H1 (cell line): ENCODE data around the gene KCNJ3. TPM values are rescaled to one million over a fixed set of nuclear protein-coding genes. Genes with fewer than 3 reads are reported as not detected.
"Not testable (repeated sequence)": the region's sequence is repeated elsewhere in the genome, so short reads cannot be mapped to it uniquely, and the experiment has no call there.

Source experiments
- CTCF ChIA-PET: fragments of 300-600 bp; sonication (Branson Sonifier 250); formaldehyde crosslinking; loops from one replicate; lab custom pipeline; 2021; ENCODE audit not compliant: partially characterized antibody; lab: Charles Lee
- POLR2A ChIA-PET: fragments of 300-600 bp; sonication (Branson Sonifier 250); formaldehyde crosslinking; loops from one replicate; lab custom pipeline; 2021; ENCODE audit warnings: inconsistent platforms; ENCODE audit not compliant: partially characterized antibody; lab: Charles Lee
- DNase-seq, 2 experiments: peaks; one replicate each; pipeline versions ENCODE4 v3.0.0 to v3.0.0-alpha.2; 2010 to 2022; ENCODE audit warnings: low spot score in 2 of 2, low read depth in 1 of 2, mixed read lengths in 1 of 2
- FAIRE-seq: peaks from 2 replicates; lab custom pipeline; 2011; peaks lifted over from hg19 to GRCh38; lab: Jason Lieb, UNC
- H2AFZ ChIP-seq: 2 replicates; pipeline ENCODE4 v1.8.1; 2012; ENCODE audit warnings: low read length, inconsistent platforms
- H2AK5ac ChIP-seq: 2 replicates; pipeline ENCODE4 v1.6.1; 2013; ENCODE audit warnings: low read depth, low read length
- H2BK120ac ChIP-seq: replicated peaks from 2 replicates; pipeline ENCODE3; 2013; ENCODE audit warnings: low read depth, low read length, inconsistent platforms
- H2BK12ac ChIP-seq: 2 replicates; pipeline ENCODE4 v1.6.1; 2013; ENCODE audit warnings: low read depth, low read length
- H2BK15ac ChIP-seq: 2 replicates; pipeline ENCODE4 v1.6.1; 2013; ENCODE audit warnings: low read length
- H2BK20ac ChIP-seq: 2 replicates; pipeline ENCODE4 v1.6.1; 2013; ENCODE audit warnings: low read length
- H2BK5ac ChIP-seq: 2 replicates; pipeline ENCODE4 v1.6.1; 2013; ENCODE audit warnings: low read depth, low read length
- H3K14ac ChIP-seq: 2 replicates; pipeline ENCODE4 v1.6.1; 2013; ENCODE audit warnings: inconsistent platforms; ENCODE audit not compliant: insufficient read length
- H3K18ac ChIP-seq: 2 replicates; pipeline ENCODE4 v1.6.1; 2013; ENCODE audit warnings: low read length; ENCODE audit errors: extremely low read depth
- H3K23ac ChIP-seq: 2 replicates; pipeline ENCODE4 v1.6.1; 2013; ENCODE audit warnings: inconsistent platforms; ENCODE audit not compliant: insufficient read length
- H3K23me2 ChIP-seq: 2 replicates; pipeline ENCODE4 v1.6.1; 2013; ENCODE audit warnings: low read depth, low read length
- H3K27ac ChIP-seq: 2 replicates; pipeline ENCODE4 v1.6.1; 2011; ENCODE audit warnings: low read depth, low read length, inconsistent platforms
- H3K27me3 ChIP-seq, 4 experiments: replicated peaks in 1 of 4; 1 replicate in 1 of 4; 2 replicates in 3 of 4; pipeline versions ENCODE4 v1.6.1 to v1.8.1; 2011 to 2013; ENCODE audit warnings: low read length in 3 of 4, mild to moderate bottlenecking in 3 of 4, inconsistent platforms in 2 of 4, mixed read lengths in 2 of 4, moderate library complexity in 1 of 4; ENCODE audit not compliant: control insufficient read depth in 3 of 4, insufficient read depth in 3 of 4; ENCODE audit errors: extremely low read depth in 1 of 4
- H3K36me3 ChIP-seq, 4 experiments: 2 replicates each; pipeline versions ENCODE4 v1.6.1 to v1.8.1; 2011 to 2013; ENCODE audit warnings: mild to moderate bottlenecking in 4 of 4, low read length in 3 of 4, moderate library complexity in 2 of 4, control low read depth in 1 of 4, inconsistent platforms in 1 of 4; ENCODE audit not compliant: insufficient read depth in 4 of 4, control insufficient read depth in 2 of 4
- H3K4ac ChIP-seq: replicated peaks from 2 replicates; pipeline ENCODE3; 2013; ENCODE audit warnings: low read length, low read depth, mixed read lengths, inconsistent platforms; ENCODE audit not compliant: insufficient read length
- H3K4me1 ChIP-seq, 4 experiments: replicated peaks in 1 of 4; 1 replicate in 1 of 4; 2 replicates in 3 of 4; pipeline versions ENCODE4 v1.6.1 to v1.8.1; 2011 to 2013; ENCODE audit warnings: low read length in 3 of 4, inconsistent platforms in 2 of 4, mixed read lengths in 1 of 4; ENCODE audit not compliant: insufficient read depth in 4 of 4, control insufficient read depth in 3 of 4
- H3K4me2 ChIP-seq, 2 experiments: 2 replicates each; pipeline versions ENCODE4 v1.6.1 to v1.8.1; 2011 to 2013; ENCODE audit warnings: low read depth in 2 of 2, low read length in 2 of 2, control low read depth in 1 of 2, inconsistent platforms in 1 of 2, mild to moderate bottlenecking in 1 of 2; ENCODE audit not compliant: insufficient read depth in 1 of 2
- H3K4me3 ChIP-seq, 4 experiments: fragments of 200-600, 300-600 bp in 1 of 4; sonication (generic), shearing (Covaris generic), sonication (Bioruptor Twin) in 1 of 4; 2 replicates each; pipeline versions ENCODE4 v1.5.1 to v1.8.1; 2011 to 2016; ENCODE audit warnings: low read length in 4 of 4, low read depth in 3 of 4, control low read depth in 2 of 4, inconsistent platforms in 2 of 4, mild to moderate bottlenecking in 2 of 4, mixed read lengths in 1 of 4, moderate library complexity in 1 of 4; ENCODE audit not compliant: insufficient read depth in 2 of 4; ENCODE audit errors: extremely low read depth in 1 of 4
- H3K56ac ChIP-seq: replicated peaks from 2 replicates; pipeline ENCODE3; 2013; ENCODE audit warnings: low read depth, mild to moderate bottlenecking, mixed read lengths, low read length, inconsistent platforms; ENCODE audit not compliant: insufficient read length
- H3K79me1 ChIP-seq: 2 replicates; pipeline ENCODE4 v1.6.1; 2013; ENCODE audit warnings: low read depth, low read length, control low read depth
- H3K79me2 ChIP-seq, 2 experiments: 2 replicates each; pipeline versions ENCODE4 v1.6.1 to v1.8.1; 2012 to 2013; ENCODE audit warnings: low read length in 2 of 2, mild to moderate bottlenecking in 2 of 2, inconsistent platforms in 1 of 2; ENCODE audit not compliant: insufficient read depth in 2 of 2, control insufficient read depth in 1 of 2
- H3K9ac ChIP-seq, 4 experiments: replicated peaks in 1 of 4; 1 replicate in 1 of 4; 2 replicates in 3 of 4; pipeline versions ENCODE4 v1.6.1 to v1.8.1; 2011 to 2013; ENCODE audit warnings: low read depth in 3 of 4, low read length in 3 of 4, control low read depth in 2 of 4, mild to moderate bottlenecking in 2 of 4, moderate library complexity in 2 of 4, inconsistent platforms in 1 of 4; ENCODE audit errors: extremely low read depth in 1 of 4
- H3K9me3 ChIP-seq, 2 experiments: 2 replicates each; pipeline versions ENCODE4 v1.6.1 to v1.8.1; 2012 to 2013; ENCODE audit warnings: mild to moderate bottlenecking in 2 of 2, moderate library complexity in 2 of 2, control low read depth in 1 of 2, inconsistent platforms in 1 of 2, low read depth in 1 of 2, low read length in 1 of 2, mixed read lengths in 1 of 2; ENCODE audit not compliant: insufficient read depth in 2 of 2
- H4K20me1 ChIP-seq, 2 experiments: replicated peaks in 1 of 2; 2 replicates each; pipeline versions ENCODE3 to v1.8.1; 2011 to 2013; ENCODE audit warnings: inconsistent platforms in 2 of 2, low read length in 2 of 2, mild to moderate bottlenecking in 1 of 2; ENCODE audit not compliant: insufficient read depth in 2 of 2, control insufficient read depth in 1 of 2
- H4K5ac ChIP-seq: 2 replicates; pipeline ENCODE4 v1.6.1; 2013; ENCODE audit warnings: low read length, low read depth, mixed read lengths, inconsistent platforms; ENCODE audit not compliant: insufficient read length
- H4K8ac ChIP-seq: 2 replicates; pipeline ENCODE4 v1.8.0; 2013; ENCODE audit warnings: mild to moderate bottlenecking, moderate library complexity, low read length, inconsistent platforms; ENCODE audit not compliant: insufficient read depth; ENCODE audit errors: extremely low read depth
- H4K91ac ChIP-seq: replicated peaks from 2 replicates; pipeline ENCODE3; 2013; ENCODE audit warnings: low read length, mixed read lengths, inconsistent platforms; ENCODE audit not compliant: insufficient read length
- WGBS, 2 experiments: shearing (Covaris generic) in 1 of 2; methylation state at CpG; one replicate each; pipeline versions ENCODE4 v1.1.6 to v1.1.7; 2013 to 2015; ENCODE audit warnings: low lambda C conversion rate in 2 of 2, mixed read lengths in 2 of 2, inconsistent platforms in 1 of 2, low coverage in 1 of 2, missing lambda C conversion rate in 1 of 2; ENCODE audit not compliant: insufficient replicate concordance in 2 of 2, insufficient coverage in 1 of 2, insufficient read length in 1 of 2; ENCODE audit errors: extremely low coverage in 1 of 2, missing lambda C conversion rate in 1 of 2; 5-methylcytosine and 5-hydroxymethylcytosine counted together
- polyA plus RNA-seq, 7 experiments: library from polyadenylated mRNA; depleted of rRNA in 3 of 7; stranded (reverse) in 5 of 7; unstranded in 2 of 7; fragments of >200 nt in 5 of 7; fragments of 200-250 nt in 2 of 7; gene quantifications; 1 replicate in 5 of 7; 2 replicates in 1 of 7; 4 replicates in 1 of 7; pipeline versions ENCODE4 v1.2.1 to v1.2.3, GENCODE V29; 2011 to 2013; ENCODE audit warnings: missing spikeins in 2 of 7, mixed read lengths in 2 of 7
- total RNA-seq: library from RNA; stranded (reverse); fragmentation: NEBNext Ultra II Directional; extraction: Animal tissue kit (Norgen Biotek cat#: 25700); gene quantifications from 2 replicates; pipeline ENCODE4 v1.2.1, GENCODE V29; 2021

Gene KCNJ3
- total and polyA plus RNA-seq, 2 of the 8 experiments (the other 6 are each of a cell fraction or from before 2014, with no cell fraction given) = 0.11 to 0.50 TPM

DNA sequence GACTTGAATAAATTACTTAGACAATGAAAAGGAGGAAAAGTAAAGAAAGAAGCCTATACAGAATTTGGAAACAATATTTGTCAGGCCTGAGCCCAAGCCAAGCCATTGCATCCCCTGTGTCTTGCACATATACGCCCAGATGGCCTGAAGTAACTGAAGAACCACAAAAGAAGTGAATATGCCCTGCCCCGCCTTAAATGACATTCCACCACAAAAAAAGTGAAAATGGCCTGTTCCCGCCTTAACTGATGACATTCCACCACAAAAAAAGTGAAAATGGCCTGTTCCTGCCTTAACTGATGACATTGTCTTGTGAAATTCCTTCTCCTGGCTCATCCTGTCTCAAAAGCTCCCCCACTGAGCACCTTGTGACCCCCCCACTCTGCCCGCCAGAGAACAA, 168.7 kb downstream of the KCNJ3 start:
- H3K23me2 ChIP-seq, H4K91ac ChIP-seq, H3K9me3 ChIP-seq, H2BK5ac ChIP-seq, H3K79me1 ChIP-seq, H3K56ac ChIP-seq, H4K20me1 ChIP-seq, H2BK120ac ChIP-seq, H2BK15ac ChIP-seq, H3K14ac ChIP-seq, H3K27me3 ChIP-seq, DNase-seq, H3K79me2 ChIP-seq, H2AFZ ChIP-seq, H3K4ac ChIP-seq, H3K4me1 ChIP-seq, H3K27ac ChIP-seq, H3K18ac ChIP-seq, H2AK5ac ChIP-seq, H2BK12ac ChIP-seq, CTCF ChIA-PET, H3K23ac ChIP-seq, POLR2A ChIA-PET, FAIRE-seq, H3K9ac ChIP-seq, H3K4me3 ChIP-seq, H4K8ac ChIP-seq, H4K5ac ChIP-seq, H3K36me3 ChIP-seq, H2BK20ac ChIP-seq, H3K4me2 ChIP-seq: not testable (repeated sequence)
- WGBS, 2 experiments = 86% methylated on average over 4 of the region's 4 CpGs; no CpG with 5 or more reads in 1 of the 2 experiments
